NB4 (cell line): Measurements from ENCODE around the gene HTD2.
"Not testable (repeated sequence)": the region's sequence is repeated elsewhere in the genome, so short reads cannot be mapped to it uniquely, and the experiment has no call there.

Experiments used
- CTCF ChIP-seq: IDR thresholded peaks from one replicate; pipeline ENCODE4 v1.5.1; 2012; ENCODE audit warnings: low read depth, low read length
- POLR2A ChIP-seq: IDR thresholded peaks from 2 replicates; pipeline ENCODE4 v1.6.1; 2011; ENCODE audit warnings: mild to moderate bottlenecking; ENCODE audit not compliant: insufficient read length; ENCODE audit errors: extremely low read depth

GRCh38 chr3:58273362-58273761 is 33.0 kb upstream of the HTD2 start:
- TF ChIP-seq CTCF, POLR2A: not testable (repeated sequence)
